WTC11 (cell line): ENCODE data around the gene ZNF593OS. TPM values are rescaled to one million over a fixed set of nuclear protein-coding genes. Genes with fewer than 3 reads are reported as not detected.

ENCODE experiments used
- ATAC-seq: fragments of 200-7000 bp; cut with Tn5 transposase; 2 replicates; pipeline ENCODE4 v1.10.0; 2021; ENCODE audit warnings: mild to moderate bottlenecking, moderate library complexity
- CTCF ChIA-PET: fragments of 300-600 bp; sonication (Branson Sonifier 250); formaldehyde crosslinking; loops from one replicate; lab custom pipeline; 2021; ENCODE audit warnings: antibody characterized with exemption; lab: Charles Lee
- POLR2A ChIA-PET: fragments of 350-600 bp; sonication (Branson Sonifier 250); formaldehyde crosslinking; loops from one replicate; lab custom pipeline; 2021; ENCODE audit warnings: antibody characterized with exemption; lab: Charles Lee
- DNase-seq: peaks from one replicate; pipeline ENCODE4 v3.0.0; 2021; ENCODE audit warnings: low spot score
- H3K27ac Mint-ChIP-seq: 2 replicates; pipeline ENCODE4 v1.8.0; 2021; ENCODE audit warnings: mixed read lengths
- H3K27me3 Mint-ChIP-seq: 2 replicates; pipeline ENCODE4 v1.8.0; 2021; ENCODE audit warnings: low read depth, mild to moderate bottlenecking, moderate library complexity, mixed read lengths
- H3K36me3 Mint-ChIP-seq: 2 replicates; pipeline ENCODE4 v1.8.0; 2021; ENCODE audit warnings: mixed read lengths
- H3K4me1 Mint-ChIP-seq: 2 replicates; pipeline ENCODE4 v1.8.0; 2022; ENCODE audit warnings: mixed read lengths
- H3K4me3 Mint-ChIP-seq: 2 replicates; pipeline ENCODE4 v1.8.0; 2021; ENCODE audit warnings: mild to moderate bottlenecking, moderate library complexity, mixed read lengths
- H3K9me3 Mint-ChIP-seq: 2 replicates; pipeline ENCODE4 v1.8.0; 2021; ENCODE audit warnings: mixed read lengths
- AFF4 ChIP-seq: sonication (generic); formaldehyde crosslinking; IDR thresholded peaks from 2 replicates; pipeline ENCODE4 v1.8.1; 2023; ENCODE audit warnings: mild to moderate bottlenecking, missing genetic modification reagents, borderline replicate concordance
- ARID4B ChIP-seq: sonication (generic); formaldehyde crosslinking; IDR thresholded peaks from 2 replicates; pipeline ENCODE4 v1.8.0; 2023; ENCODE audit warnings: missing genetic modification reagents, mild to moderate bottlenecking, borderline replicate concordance
- EMX1 ChIP-seq: fragments of 250-450 bp; sonication (Bioruptor Pico); IDR thresholded peaks from 2 replicates; pipeline ENCODE4 v1.8.0; 2021; ENCODE audit warnings: mild to moderate bottlenecking
- ESRRA ChIP-seq: sonication (generic); formaldehyde crosslinking; IDR thresholded peaks from 2 replicates; pipeline ENCODE4 v1.8.1; 2022; ENCODE audit warnings: mild to moderate bottlenecking, missing genetic modification reagents, borderline replicate concordance
- ETV6 ChIP-seq: sonication (generic); formaldehyde crosslinking; IDR thresholded peaks from 2 replicates; pipeline ENCODE4 v1.8.1; 2022; ENCODE audit warnings: mild to moderate bottlenecking, missing genetic modification reagents
- FOXK1 ChIP-seq: sonication (generic); formaldehyde crosslinking; IDR thresholded peaks from 2 replicates; pipeline ENCODE4 v1.8.0; 2022; ENCODE audit warnings: mild to moderate bottlenecking, moderate library complexity, missing genetic modification reagents
- GRHL2 ChIP-seq: fragments of 250-450 bp; sonication (Bioruptor Pico); IDR thresholded peaks from 2 replicates; pipeline ENCODE4 v1.8.0; 2022; ENCODE audit warnings: mild to moderate bottlenecking, moderate library complexity; ENCODE audit not compliant: insufficient replicate concordance, severe bottlenecking
- HMGA2 ChIP-seq: fragments of 250-450 bp; sonication (Bioruptor Pico); IDR thresholded peaks from 2 replicates; pipeline ENCODE4 v1.4.0; 2021; ENCODE audit warnings: mild to moderate bottlenecking, moderate library complexity
- KAT7 ChIP-seq: sonication (generic); formaldehyde crosslinking; IDR thresholded peaks from 2 replicates; pipeline ENCODE4 v1.8.1; 2023; ENCODE audit warnings: missing genetic modification reagents, mild to moderate bottlenecking, borderline replicate concordance
- MXD4 ChIP-seq: fragments of 250-450 bp; sonication (Bioruptor Pico); IDR thresholded peaks from 2 replicates; pipeline ENCODE4 v1.8.0; 2021; ENCODE audit warnings: mild to moderate bottlenecking, moderate library complexity, borderline replicate concordance
- TEAD4 ChIP-seq: sonication (generic); formaldehyde crosslinking; IDR thresholded peaks from 2 replicates; pipeline ENCODE4 v1.8.0; 2022; ENCODE audit warnings: mild to moderate bottlenecking, missing genetic modification reagents
- ZNF423 ChIP-seq: fragments of 250-450 bp; sonication (Bioruptor Pico); IDR thresholded peaks from 2 replicates; pipeline ENCODE4 v2.1.2; 2022; ENCODE audit warnings: mild to moderate bottlenecking, moderate library complexity
- total RNA-seq: library from RNA; stranded (reverse); gene quantifications from 3 replicates; pipeline ENCODE4 v1.2.3, GENCODE V29; 2021
- TF ChIP-seq, protein P1 (sequence below): sonication (generic); formaldehyde crosslinking; IDR thresholded peaks from 2 replicates; pipeline ENCODE4 v1.8.0; 2022; ENCODE audit warnings: missing genetic modification reagents
- TF ChIP-seq, protein P2 (sequence below): sonication (generic); formaldehyde crosslinking; IDR thresholded peaks from 2 replicates; pipeline ENCODE4 v1.8.1; 2023; ENCODE audit warnings: mild to moderate bottlenecking, missing genetic modification reagents
- TF ChIP-seq, protein P3 (sequence below): sonication (generic); formaldehyde crosslinking; IDR thresholded peaks from 2 replicates; pipeline ENCODE4 v1.8.1; 2022; ENCODE audit warnings: mild to moderate bottlenecking, moderate library complexity, missing genetic modification reagents
- TF ChIP-seq, protein P4 (sequence below): fragments of 250-450 bp; sonication (Bioruptor Pico); IDR thresholded peaks from 2 replicates; pipeline ENCODE4 v1.9.0; 2021; ENCODE audit warnings: mild to moderate bottlenecking

ZNF593OS gene
- total RNA-seq, 1 experiment from 2014 or later, result not detected

DNA sequence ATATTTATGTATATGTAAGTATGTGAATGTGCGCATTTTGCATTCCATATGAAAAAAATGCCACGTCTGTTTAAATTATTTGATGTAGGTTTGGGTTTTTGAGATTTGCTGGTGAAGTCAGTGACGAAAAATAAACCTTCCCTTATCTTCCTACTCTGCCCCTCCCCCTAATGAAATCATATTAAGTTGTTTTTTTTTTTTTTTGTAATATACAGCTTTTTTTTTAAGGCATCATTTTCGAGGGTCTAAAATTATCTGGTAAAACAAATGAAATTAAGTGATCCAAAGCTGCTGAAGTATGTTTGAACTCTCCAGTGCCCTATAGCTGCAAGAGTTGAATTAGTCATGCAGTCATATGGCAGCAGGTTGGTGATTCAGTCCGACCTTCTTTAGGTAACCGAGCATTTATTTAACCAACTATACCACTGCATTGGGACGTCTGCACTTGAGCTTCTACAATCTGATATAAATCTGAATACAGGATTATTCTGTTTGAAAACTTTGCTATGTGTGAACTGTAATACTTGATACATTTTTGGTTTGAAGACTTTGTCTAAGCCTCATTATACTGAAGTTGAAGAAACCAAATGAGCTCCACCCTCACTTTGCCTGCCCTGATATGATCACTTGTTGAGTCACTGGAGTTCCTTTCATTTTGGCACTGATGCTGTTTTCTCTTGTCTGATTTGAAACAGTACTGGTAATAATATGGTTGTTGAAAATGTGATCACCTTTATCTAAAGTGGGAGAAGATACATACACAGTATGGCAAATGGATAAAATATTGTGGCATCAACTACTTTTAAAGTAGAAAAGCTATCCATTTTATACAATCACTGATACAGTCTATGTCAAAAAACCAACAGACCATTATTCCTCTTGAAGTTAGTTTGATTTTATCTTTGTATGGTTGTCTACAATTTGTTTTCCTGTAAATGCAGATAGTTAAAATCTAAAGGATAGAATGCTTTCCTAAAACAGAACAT is 48.4 kb downstream of the ZNF593OS start (continued):
- TF ChIP-seq, protein P1, sequence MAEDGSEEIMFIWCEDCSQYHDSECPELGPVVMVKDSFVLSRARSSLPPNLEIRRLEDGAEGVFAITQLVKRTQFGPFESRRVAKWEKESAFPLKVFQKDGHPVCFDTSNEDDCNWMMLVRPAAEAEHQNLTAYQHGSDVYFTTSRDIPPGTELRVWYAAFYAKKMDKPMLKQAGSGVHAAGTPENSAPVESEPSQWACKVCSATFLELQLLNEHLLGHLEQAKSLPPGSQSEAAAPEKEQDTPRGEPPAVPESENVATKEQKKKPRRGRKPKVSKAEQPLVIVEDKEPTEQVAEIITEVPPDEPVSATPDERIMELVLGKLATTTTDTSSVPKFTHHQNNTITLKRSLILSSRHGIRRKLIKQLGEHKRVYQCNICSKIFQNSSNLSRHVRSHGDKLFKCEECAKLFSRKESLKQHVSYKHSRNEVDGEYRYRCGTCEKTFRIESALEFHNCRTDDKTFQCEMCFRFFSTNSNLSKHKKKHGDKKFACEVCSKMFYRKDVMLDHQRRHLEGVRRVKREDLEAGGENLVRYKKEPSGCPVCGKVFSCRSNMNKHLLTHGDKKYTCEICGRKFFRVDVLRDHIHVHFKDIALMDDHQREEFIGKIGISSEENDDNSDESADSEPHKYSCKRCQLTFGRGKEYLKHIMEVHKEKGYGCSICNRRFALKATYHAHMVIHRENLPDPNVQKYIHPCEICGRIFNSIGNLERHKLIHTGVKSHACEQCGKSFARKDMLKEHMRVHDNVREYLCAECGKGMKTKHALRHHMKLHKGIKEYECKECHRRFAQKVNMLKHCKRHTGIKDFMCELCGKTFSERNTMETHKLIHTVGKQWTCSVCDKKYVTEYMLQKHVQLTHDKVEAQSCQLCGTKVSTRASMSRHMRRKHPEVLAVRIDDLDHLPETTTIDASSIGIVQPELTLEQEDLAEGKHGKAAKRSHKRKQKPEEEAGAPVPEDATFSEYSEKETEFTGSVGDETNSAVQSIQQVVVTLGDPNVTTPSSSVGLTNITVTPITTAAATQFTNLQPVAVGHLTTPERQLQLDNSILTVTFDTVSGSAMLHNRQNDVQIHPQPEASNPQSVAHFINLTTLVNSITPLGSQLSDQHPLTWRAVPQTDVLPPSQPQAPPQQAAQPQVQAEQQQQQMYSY, result no peak
- TF ChIP-seq ETV6, result no peak
- no peak for TF ChIP-seq EMX1 (CRISPR knock-in tag)
- TF ChIP-seq, all 79 proteins: peak for 0

- DNase-seq (no peak), ATAC-seq (no peak)
- Mint-ChIP-seq H3K27ac (peak overlapping the region; percentile 7; the same call in 1 of the 2 replicates), H3K27me3 (no peaks in the 10 kb centered on the region), H3K4me3 (no peak overlapping the region), H3K9me3 (no peaks in the 10 kb centered on the region), H3K36me3 (0 out of 2 replicates have a peak, but pooled peaks cover 11% of the 10 kb centered on the region), H3K4me1 (peaks cover 4% of the 10 kb centered on the region)
- CTCF ChIA-PET, result interaction anchor here (0.7 to 1.6 kb wide), 6 partner anchors 8 to 112 kb away, joined by 3 to 10 read pairs (median 4); partner anchors contain the start of genes CEP85 and CNKSR1
- POLR2A ChIA-PET, result no interaction called here
- TF ChIP-seq EMX1 (CRISPR knock-in tag), result no peak
- TF ChIP-seq HMGA2, result no peak
- no peak for TF ChIP-seq MXD4 (CRISPR knock-in tag)
- no peak for TF ChIP-seq ESRRA (CRISPR knock-in tag)
- no peak for TF ChIP-seq GRHL2 (CRISPR knock-in tag)
- TF ChIP-seq AFF4 (CRISPR knock-in tag), result no peak
- TF ChIP-seq TEAD4 (CRISPR knock-in tag), result no peak
- TF ChIP-seq, protein P2, sequence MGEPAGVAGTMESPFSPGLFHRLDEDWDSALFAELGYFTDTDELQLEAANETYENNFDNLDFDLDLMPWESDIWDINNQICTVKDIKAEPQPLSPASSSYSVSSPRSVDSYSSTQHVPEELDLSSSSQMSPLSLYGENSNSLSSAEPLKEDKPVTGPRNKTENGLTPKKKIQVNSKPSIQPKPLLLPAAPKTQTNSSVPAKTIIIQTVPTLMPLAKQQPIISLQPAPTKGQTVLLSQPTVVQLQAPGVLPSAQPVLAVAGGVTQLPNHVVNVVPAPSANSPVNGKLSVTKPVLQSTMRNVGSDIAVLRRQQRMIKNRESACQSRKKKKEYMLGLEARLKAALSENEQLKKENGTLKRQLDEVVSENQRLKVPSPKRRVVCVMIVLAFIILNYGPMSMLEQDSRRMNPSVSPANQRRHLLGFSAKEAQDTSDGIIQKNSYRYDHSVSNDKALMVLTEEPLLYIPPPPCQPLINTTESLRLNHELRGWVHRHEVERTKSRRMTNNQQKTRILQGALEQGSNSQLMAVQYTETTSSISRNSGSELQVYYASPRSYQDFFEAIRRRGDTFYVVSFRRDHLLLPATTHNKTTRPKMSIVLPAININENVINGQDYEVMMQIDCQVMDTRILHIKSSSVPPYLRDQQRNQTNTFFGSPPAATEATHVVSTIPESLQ (CRISPR knock-in tag), result no peak
- no peak for TF ChIP-seq ARID4B (CRISPR knock-in tag)
- no peak for TF ChIP-seq KAT7
- TF ChIP-seq, protein P3, sequence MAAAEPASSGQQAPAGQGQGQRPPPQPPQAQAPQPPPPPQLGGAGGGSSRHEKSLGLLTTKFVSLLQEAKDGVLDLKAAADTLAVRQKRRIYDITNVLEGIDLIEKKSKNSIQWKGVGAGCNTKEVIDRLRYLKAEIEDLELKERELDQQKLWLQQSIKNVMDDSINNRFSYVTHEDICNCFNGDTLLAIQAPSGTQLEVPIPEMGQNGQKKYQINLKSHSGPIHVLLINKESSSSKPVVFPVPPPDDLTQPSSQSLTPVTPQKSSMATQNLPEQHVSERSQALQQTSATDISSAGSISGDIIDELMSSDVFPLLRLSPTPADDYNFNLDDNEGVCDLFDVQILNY (CRISPR knock-in tag), result no peak
- TF ChIP-seq, protein P4, sequence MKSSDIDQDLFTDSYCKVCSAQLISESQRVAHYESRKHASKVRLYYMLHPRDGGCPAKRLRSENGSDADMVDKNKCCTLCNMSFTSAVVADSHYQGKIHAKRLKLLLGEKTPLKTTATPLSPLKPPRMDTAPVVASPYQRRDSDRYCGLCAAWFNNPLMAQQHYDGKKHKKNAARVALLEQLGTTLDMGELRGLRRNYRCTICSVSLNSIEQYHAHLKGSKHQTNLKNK (CRISPR knock-in tag), result no peak
- TF ChIP-seq FOXK1 (CRISPR knock-in tag), result no peak
- no peak for TF ChIP-seq ZNF423 (CRISPR knock-in tag)
Measured at GRCh38 chr1:26121854-26122773, 49.5 kb downstream of the ZNF593OS start.
